Uterine smooth muscle cell (primary cell): ENCODE results near the gene SCO1. TPM values are rescaled to one million over a fixed set of nuclear protein-coding genes. Genes with fewer than 3 reads are reported as not detected.

ENCODE experiments used
- total RNA-seq: library from RNA; depleted of rRNA; stranded (reverse); fragments of >200 nt; gene quantifications from 2 replicates; pipeline ENCODE4 v1.2.3, GENCODE V29; 2014

SCO1 gene
- total RNA-seq = 19.2 and 30.5 TPM in 2 replicates

DNA sequence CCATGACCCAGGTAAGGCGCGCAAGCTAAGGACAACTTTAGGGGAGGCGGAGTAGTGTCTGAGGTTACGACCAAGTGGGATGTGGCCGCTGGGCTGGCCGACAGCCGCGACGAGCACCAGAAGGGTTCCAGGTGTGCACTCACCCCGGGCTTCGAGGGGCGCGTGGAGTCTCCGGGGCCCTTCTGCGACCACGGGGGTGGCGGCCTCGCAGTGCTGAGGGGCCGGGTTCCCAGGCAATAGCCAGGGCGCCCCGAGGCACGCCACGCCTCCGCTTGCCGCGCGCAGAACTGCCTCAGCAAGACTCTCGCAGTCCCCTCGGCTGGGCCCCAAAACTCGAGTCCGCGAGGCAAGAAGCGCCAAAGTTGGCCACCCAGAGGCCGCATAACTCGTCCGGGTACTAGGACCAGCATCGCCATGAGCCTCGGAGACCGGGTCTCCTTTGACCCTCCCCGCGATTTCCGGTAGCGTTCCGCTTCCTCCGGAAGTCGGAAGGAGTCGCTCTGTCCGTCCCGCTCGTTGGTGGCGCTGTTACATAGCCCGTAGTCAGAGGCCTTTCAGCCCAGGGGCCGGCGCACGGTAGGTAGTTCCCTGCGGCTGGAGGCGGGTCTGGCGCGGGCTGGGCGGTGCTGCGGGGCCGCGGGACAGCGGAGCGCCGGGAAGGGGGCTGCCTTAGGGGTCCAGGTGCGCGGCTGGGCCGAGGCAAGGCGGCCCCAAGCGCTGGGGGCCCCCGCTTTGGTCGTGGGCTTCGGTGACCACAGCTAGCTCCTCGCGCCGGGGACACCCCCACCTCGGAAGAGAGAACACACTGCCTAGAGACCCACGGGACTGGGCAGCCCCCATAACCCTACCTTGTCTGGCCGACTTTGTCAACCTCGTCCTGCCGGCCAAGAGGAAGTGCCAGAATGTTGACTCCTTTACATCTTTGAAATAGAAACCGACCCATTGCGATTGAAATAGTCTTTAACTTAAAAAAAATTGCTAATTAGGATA is at the start of gene SCO1, which contains the start of gene ADPRM:
TSS of gene SCO1 (minus strand) at position 442 of the 990 bp plus-strand sequence. CDS start at position 416, 26 bp downstream.
TSS of gene ADPRM (plus strand) at position 503 of the 990 bp plus-strand sequence. CDS start 7,333 bp downstream, outside the sequence.

DNA sequence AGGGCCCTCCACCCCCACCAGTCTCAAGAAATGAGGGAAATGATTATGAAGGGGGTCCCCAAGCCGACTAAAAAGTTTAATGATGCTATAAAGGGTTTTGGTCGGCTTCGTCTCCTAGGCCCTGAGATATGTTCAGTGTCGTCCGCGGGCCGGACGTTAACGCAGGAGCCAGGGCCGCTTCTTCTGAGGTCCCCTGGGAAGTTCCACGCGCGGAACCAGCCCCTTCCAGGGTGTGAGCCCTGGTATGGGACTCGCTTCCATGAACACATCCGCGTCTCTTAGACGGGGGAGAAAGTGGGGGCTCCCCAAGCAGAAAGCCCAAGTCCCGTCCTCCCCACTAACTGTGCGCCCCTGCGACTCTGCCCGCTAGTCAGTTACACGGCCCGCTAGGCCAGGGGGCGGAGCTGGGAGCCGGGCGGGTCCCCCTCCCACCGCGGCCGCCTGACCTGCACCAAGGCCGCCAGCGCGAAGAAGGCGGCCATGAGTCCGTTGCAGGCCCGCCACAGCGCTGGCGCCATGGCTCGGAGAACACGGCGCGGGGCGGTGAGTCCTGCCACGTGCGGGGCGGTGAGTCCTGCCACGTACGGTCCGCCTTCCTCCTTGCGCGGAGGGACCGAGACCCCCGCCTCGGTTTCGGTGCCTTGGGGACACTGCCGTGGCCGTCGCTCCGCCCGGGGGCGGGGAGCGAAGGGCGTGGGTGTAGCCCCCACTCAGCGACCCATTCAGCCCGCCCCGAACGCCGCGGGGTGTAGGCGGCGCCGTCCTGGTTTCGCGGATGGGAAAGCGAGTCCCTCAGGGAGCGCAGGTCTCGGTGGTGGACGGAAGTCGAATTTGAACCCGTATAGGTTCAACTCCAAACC is 32.2 kb upstream of the SCO1 start, which contains the start of gene TMEM220:
TSS of gene TMEM220 (minus strand) at position 690 of the 860 bp plus-strand sequence. CDS start at position 518, 172 bp downstream.

DNA sequence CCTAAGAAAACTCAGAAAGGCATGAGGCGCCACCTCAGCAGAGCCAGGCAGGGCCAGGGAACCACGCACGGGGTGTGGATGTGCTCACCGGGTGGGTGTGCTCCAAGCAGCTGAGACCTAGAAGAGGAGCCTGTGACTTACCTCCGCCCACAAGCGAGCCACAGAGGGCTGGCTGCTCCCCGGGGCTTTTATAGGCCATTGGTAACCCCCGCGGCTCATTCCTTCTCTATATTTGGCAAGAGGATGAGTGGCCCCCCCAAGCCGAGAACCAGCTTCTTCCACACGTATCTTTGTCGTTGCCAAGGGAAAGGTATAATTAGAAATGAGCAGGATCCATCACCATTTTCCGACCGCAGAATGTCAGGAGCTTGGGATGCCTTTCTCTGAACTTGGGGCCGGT is 40.2 kb downstream of the SCO1 start, which contains the start of gene MYH3:
TSS of gene MYH3 (minus strand) at position 162 of the 400 bp plus-strand sequence. CDS start 2,245 bp downstream, outside the sequence.

Other genes with a start within 250 kb of the SCO1 start
- not detected in 2 replicates for gene MYH4, start 228.0 kb downstream of the SCO1 start, total RNA-seq
- under 0.01 TPM in 1 of 2 replicates, not detected in the other for gene MYH1, start 179.0 kb downstream of the SCO1 start, total RNA-seq
- under 0.01 and 0.12 TPM in 2 replicates for gene MYH2, start 147.9 kb downstream of the SCO1 start, total RNA-seq
- 0.77 and 0.87 TPM in 2 replicates for gene MYH3, start 40.2 kb downstream of the SCO1 start, total RNA-seq
- 13.7 and 14.1 TPM in 2 replicates for gene ADPRM, start 61 bp upstream of the SCO1 start, total RNA-seq
- gene TMEM220, start 32.5 kb upstream of the SCO1 start, total RNA-seq = 2.5 and 3.4 TPM in 2 replicates
- gene TMEM238L, start 106.6 kb upstream of the SCO1 start, total RNA-seq = not detected in 2 replicates
- gene PIRT, start 140.6 kb upstream of the SCO1 start, total RNA-seq = not detected in 2 replicates